Right lobe of liver (tissue), 4 donors: ENCODE data around the gene CNOT8.

Experiments
- CTCF ChIP-seq, 4 donors: fragments of 200-600 bp in 3 of 4; fragments of 450-650 bp in 1 of 4; IDR thresholded peaks; one replicate each; pipeline versions ENCODE4 v1.5.1 to v1.8.0; 2016 to 2022; ENCODE audit warnings: antibody characterized with exemption in 4 of 4, mild to moderate bottlenecking in 2 of 4
- POLR2A ChIP-seq: fragments of 450-650 bp; IDR thresholded peaks from one replicate; pipeline ENCODE4 v1.6.1; 2017; ENCODE audit warnings: antibody characterized with exemption, mild to moderate bottlenecking
- donor health status: DM: no; HTN: no; CAD: no.
- donor health status: DM: no; HTN: no; CAD: no.
- donor health status: DM: no; HTN: yes; CAD: no.

GRCh38 chr5:154815684-154816247 is 42.7 kb upstream of the CNOT8 start:
- TF ChIP-seq POLR2A (no peak), CTCF (IDR thresholded peaks at IDR 0.05) (no peak)
